GM20431 (cell line): ENCODE data around the gene RMND1.

ENCODE experiments used
- in situ Hi-C: fragments of 300-500 bp; cut with MseI, MboI; formaldehyde crosslinking; loops from one replicate; pipeline ENCODE4 v1.15.0; 2020; ENCODE audit warnings: low sequenced_read_pairs; ENCODE audit not compliant: unreplicated experiment

The RMND1 gene

DNA sequence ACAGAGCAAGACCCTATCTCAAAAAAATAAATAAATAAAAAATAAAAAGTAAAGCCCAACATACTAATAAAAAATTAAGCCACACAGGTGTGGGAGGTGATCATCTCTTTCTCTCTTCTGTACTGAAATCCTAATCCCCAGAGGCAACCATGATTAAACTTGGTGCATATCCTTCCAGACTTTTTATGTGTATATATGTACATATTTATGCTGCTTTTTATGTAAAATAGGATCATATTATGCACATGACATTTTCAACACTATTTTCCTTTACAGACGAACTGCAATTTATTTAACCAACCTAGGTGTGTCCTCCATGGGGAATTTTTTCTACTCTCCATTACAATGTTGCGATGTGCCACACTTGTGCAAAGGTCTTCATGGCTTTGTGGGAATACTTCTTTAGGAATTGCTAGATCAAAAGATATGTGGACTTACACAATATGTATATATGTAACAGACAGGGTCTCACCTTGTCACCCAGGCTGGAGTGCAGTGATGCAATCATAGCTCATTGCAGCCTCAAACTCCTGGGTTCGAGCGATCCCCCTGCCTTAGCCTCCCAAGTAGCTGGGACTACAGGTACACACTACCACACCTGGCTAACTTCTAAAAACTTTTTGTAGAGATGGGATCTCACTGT is 23.7 kb downstream of the RMND1 start:
- in situ Hi-C loops = no loop called here

DNA sequence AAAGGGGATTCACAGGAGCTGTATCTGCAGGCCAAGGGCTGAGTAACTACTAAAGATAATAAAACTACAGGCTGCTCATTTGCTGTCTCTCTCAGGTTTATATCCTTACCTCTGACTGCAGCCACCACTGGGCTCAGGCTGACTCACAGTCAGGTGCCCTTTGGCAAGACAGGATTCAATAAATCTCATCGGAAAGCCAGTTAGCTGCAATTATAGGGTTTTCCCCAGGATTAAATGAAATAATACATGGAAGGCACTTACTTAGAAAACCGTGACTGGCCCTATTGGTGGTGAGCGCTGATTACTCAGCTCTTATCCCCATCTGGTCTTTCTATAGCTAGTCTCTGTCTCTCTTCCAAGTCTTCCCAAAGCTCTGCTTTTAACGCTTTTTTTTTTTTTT is 26.4 kb downstream of the RMND1 start:
- in situ Hi-C loops = no loop called here

DNA sequence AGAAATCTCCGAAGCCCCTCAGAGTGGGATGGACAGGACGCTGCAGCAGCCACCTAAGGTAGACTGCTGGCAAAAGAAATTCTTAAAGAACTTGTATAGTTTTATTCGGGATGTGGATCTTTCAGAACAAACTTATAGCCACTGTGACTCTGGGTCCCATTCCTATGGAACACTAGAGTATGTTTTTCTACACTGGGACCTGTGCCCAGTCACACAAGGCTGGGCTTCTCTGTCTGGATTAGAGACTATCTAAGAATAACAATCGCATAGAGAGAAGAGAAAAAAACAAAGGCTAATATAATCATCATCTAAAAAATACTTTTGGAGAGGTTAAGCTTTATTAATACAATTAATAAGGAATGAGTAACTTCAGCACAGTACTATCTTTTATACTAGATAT is 28.9 kb downstream of the RMND1 start:
- in situ Hi-C loops = no loop called here

DNA sequence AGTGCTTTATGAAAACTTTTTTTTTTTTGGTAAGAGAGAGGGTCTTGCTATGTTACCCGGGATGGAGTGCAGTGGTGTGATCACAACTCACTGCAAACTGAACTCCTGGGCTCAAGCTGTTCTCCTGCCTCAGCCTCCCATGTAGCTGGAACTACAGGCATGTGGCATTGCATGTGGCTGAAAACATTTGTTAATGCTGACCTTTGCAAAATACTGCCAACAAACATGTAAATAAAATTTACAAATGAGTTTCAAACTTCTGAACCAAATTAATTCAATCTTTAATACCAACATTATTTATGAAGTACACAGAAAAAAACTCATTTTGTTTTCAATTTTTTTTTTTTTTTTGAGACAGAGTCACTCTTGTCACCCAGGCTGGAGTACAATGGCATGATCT is 34.4 kb downstream of the RMND1 start:
- in situ Hi-C loops = no loop called here

DNA sequence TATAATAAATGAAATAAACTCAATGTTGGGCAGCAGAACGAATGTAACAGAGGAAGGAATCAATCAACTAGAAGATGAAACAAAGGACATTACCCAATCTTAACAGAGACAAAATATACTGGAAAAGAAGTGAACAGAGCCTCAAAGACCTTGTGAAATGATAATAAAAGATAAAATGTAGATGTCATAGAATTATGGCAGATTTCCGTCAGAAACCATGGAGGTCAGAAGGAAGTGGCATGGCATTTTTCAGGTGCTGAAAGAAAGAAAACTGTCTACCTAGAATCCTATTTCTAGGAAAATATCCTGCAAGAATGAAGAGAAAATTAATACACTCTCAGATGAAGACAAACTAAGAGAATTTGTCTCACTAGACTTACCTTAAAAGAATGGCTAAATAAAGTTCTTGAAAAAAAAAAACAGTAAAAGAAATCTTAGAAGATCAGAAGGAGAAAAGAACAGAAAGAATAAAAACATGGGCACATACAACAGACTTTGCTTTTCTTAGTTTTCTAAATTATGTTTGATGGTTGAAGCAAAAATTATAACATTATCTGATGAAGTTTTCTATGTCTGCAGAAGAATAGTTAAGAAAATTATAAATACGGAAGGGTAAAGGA is 37.2 kb downstream of the RMND1 start:
- in situ Hi-C loops = no loop called here

DNA sequence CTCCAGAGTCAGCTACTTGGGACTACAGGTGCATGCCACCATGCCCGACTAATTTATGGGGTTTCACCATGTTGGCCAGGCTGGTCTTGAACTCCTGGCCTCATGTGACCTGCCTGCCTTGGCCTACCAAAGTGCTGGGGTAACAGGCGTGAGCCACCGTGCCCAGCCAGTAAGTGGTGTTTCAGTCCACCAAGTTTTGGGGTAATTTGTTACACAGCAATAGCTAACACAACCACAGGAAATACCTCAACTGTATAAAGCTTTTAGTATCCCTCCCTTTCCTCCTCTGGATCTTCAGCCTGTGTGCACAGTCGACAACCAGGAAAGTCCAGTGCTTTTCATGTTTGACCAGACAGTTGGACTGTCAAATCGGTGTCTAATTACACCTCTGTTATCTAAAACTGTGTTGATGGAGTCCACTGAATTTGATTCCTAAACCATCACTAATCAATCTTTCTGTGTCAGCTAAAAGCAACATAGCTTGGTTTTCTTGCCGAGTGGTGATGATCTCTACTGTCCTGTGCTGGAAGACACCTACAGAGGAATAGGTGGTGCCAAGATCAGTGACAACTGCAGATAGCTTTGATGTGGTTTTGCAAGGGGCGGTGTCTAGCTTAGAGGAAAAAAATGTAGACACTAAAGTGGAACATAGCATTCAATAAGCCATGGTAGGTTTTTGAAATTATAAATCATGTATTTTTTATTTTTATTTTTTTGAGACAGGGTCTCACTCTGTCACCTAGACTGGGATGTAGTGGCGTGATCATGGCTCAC is 38.4 kb downstream of the RMND1 start:
- in situ Hi-C loops = no loop called here

DNA sequence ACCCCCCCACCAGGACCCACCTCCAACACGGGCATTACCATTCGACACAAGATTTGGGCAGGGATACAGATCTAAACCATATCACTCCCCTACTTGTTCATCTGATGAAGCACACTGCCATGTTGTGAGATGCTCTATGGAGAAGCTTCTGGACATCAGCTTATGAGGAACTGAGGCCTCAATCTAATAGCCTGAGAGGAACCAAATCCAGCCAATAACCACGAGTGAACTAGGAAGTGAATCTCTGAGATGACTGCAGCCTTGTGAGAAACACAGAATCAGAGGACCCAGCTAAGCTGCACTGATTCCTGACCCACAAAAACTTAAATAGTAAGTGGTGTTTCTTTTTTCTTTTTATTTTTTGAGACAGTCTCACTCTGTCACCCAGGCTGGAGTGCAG is 39.0 kb downstream of the RMND1 start:
- in situ Hi-C loops = no loop called here

DNA sequence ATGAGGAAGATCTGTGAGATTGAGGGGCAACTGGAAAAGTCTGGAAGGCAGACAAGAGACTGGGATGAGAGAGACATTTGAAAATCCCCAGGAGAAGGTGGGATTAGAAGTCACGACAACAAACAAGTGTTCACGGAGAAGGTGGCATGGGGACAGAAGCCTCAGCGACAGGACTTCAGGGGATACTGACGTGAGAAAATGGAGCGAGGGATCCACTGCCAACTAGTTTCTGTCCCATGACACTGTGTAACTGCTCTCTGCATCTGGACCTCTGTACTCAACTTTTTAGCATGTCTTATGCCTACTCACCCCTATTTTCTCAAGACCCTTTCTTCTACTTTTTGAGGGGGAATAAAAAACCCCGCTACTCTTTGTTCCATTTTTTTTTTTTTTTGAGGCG is 42.2 kb downstream of the RMND1 start:
- in situ Hi-C loops = no loop called here

DNA sequence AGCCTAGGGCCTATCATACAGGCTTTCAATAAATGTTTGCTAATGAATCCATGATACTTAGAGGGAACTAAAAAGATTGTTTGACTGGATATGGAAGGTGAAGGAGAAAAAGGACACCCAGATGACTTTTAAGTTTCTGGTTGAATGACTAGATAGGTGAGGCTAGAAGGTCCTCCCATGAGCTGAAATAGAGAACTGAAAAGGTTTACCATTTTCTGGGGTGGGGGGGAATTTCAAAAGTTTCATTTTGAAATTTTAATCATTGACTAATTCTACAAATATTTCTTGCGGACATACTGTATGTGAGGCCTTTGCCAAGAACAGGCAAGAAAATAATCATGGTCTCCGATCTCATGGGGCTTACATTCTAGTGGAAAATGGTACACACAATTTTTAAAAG is 42.7 kb downstream of the RMND1 start:
- in situ Hi-C loops = no loop called here

DNA sequence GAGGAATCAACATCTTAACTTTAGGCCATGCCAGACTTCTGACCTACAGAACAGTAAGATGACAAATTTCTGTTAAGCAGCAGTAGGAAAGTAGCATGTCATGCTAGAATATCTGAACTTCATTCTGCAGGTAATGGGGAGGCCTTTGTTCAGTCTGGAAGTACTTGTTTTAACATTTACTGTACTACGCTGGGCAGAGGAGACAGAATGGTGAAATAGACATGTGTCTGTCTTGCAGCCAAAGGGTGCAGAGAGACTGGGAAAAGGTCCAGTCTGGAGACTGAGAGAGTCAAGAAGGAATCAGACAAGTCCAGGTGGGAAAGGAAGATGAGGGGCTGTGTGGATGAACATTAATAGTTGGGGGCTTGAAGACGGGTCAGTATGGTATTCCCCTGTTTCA is 43.1 kb downstream of the RMND1 start:
- in situ Hi-C loops = no loop called here

DNA sequence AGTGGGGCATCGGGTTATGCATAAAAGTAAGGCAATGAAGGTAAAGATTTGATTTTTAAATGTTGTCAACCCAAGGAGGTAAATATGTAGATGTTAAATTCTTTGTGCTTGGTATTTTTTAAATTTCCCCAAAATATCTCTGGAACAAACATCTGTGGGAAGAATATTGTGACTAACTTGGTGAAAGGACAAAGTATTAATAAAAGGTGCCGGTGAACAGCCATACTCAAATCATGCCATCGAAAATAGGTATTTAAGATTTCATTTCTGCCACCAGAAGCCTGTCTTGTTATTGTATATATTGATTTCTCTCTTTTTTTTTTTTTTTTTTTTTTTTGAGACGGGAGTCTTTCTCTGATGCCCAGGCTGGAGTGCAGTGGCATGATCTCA is 48.0 kb downstream of the RMND1 start:
- in situ Hi-C loops = no loop called here

DNA sequence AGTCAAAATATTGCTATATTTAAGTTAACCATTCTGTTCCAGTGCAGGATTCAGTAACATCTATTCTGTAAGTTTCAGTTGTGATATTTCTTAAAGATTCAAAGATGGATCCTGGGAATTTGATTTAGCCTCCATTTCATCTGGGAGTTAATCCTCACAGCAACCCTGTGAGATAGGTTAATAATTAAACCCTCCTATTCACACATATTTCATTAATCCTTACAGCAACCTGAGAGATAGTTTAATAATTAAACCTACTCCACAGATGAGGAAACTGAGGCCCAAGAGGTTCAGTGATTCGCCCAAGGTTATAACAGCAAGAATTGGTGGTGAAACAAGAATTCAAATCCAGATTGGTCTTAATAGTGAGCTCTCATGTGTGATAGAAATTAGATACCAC is 49.7 kb downstream of the RMND1 start:
- in situ Hi-C loops = no loop called here

DNA sequence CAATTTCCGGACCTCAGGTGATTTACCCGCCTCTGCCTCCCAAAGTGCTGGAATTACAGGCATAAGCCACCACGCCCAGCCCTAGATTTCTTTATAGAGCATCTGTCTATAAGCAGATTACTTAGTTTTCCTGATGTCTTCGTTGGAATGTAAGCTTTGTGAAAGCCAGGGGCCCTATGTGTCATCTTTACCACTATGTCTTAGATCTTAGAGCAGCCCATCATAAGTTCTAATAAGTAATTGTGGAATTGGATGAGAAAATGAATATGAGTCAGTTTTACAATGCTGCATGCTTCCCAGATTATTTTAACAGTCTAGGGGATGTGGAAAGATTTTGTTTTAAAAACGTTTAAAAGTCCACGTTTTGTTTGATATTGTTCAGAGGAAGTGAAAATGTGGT is 51.5 kb downstream of the RMND1 start:
- in situ Hi-C loops = no loop called here

DNA sequence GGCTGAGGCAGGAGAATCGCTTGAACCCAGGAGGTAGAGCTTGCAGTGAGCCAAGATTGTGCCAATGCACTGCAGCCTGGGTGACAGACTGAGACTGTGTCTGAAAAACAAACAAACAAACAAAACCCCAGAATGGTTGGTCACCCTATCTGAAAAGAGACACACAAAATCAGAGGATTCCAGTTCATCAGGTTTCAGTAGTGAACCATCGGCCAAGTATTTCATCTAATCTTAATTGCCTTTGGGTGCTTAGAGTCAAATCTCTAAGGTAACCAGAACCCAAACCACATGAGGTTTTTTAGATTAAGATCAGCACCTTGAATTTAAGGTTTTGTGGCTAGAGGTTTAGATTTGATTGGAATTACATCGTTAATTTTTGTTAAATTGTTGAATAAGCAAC is 52.2 kb downstream of the RMND1 start:
- in situ Hi-C loops = no loop called here

DNA sequence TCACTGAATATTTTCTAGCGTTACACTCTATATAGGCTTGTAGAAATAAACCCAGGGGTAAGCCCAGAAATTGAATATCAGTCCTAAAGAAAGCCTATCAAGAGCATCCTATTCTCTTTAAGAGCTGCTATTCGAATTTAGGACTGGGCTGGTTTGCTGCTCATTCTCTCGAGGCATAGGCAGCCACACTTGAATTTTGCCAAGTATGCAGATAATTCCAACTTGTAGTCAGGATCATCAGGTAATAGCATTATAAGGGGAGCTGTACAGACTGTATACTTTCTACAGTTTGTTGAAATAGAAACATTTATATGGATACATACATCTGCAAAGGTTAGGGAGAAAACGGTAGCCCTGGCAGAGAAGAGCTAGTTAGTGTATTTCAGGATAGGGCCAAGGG is 58.5 kb downstream of the RMND1 start:
- in situ Hi-C loops = no loop called here

DNA sequence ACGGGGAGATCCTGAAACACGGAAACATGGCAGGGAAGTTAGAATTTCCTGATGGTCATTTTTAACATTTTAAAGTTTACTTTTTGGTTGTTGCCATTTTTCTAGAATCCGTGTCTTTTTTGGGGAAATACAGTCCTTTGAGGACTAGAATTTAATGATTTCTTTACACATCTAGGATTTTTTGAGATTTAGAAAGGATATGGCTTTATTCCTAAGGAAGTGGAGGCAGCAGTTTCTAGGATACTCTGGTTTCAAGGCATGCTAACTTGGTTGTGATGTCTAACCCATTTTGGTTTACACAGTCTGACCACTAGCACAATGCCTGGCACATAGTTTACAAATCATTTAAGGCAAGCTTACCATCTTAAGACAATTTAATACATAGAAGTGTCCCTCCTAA is 59.5 kb downstream of the RMND1 start:
- in situ Hi-C loops = no loop called here

DNA sequence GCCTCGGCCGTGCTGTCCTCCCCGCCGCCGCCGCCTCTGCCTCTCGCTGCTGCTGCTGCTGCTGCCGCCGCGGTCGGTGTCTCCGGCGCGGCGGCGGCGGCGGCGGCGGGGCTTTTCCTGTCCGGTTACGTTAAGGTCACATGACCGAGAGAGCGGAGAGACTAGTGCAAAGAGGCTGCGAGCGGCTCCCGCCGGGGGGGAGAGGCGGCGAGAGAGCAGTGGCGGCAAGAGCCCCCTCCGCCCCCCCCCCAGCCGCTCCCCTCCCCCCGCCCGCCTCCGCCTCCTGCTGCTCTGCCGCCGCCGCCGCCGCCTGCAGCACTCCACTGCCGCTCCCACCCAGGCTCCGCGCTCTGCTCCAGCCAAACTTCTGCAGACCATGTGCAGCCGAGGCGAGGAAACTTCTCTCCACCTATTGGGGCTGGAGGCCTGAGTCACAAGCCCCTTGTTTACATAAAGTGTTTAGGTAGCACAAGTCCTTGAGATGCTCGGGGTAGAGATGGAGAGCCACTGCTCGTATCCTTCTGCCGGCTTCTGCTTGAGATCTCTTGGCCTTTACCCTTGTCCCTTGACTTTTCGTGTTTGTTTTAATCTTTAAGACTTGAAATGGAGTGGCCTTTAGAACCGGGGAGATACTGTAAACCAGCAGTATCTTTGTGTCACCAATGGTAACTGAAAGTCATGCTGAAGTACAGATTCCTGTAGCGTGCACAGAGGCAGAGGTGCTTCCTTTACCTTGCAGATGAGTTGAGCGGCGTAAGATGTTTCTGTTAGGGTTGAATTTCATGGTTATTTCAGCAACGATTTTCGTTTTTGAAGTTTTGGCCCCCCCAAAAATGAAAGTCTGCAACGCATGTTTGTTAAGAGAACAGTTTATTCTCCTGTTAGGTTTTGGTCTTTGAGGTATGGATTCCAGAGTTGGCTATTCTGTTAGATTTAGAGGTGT is 60.2 kb downstream of the RMND1 start, which contains the start of gene ZBTB2:
TSS of gene ZBTB2 (minus strand) at position 89 of the 943 bp plus-strand sequence. CDS start 17,922 bp downstream, outside the sequence.
- in situ Hi-C loops = no loop called here

DNA sequence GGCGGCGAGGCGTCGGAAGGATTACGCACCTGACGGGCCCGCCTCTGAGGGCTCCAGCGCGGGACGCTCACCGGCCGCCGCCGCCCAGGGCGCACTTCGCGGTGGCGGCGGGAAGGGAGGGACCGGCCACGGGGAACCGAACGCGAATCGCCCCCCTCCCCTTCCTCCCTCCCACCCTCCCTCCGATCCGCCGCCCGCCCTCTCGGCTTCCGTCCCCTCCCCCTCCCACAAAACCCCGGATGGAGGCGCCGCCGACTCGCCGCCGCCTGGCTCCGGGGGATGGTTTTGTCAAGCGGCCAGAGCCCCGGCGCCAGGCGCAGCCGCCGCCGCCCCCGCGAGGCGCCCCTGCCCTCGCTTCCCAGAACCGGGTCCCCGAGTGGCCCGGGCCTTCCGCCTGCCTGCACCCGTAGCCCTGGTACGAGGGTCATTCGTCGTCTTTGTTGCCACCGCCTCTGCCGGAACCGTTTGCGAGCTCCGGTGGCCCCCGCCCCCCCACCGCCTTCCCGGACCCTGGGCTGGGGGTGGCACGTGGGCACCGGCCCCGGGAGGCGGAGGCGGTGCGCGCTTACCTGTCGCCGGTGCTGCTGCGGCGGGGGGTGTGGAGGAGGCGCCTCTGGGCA is 61.0 kb downstream of the RMND1 start:
- in situ Hi-C loops = no loop called here

DNA sequence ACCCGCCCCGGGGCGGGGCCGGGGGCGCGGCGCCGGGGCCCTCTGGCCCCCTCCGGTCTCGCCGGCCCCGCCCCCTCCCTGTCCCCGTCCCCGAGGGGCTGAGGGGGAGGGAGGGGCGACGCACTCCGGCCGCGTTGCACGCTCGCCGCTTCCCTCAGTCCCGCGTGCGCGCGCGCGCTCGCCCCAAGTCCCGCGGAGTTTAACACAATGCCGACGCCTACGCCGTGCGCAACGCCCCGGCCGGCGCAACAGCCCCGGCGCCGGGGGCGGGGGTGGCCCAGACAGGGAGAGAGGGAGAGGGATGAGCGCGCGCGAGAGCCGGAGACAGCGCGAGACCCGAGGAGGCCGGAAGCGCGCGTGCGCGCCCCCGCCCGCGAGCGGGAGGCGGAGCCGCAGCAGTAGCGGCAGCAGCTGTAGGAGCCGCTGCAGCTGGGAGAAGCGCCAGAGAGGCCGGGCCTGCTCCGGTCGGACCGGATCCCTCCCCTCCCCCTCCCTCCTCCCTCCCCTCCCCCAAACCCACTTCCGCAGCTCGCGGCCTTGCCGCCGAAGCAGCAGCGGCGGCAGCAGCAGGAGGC is 61.6 kb downstream of the RMND1 start:
- in situ Hi-C loops = no loop called here
